DOHH2 (cell line): ENCODE measurements around the gene CEP112.

Experiments used
- H3F3A ChIP-seq: fragments of 200-600 bp; sonication (generic), shearing (Covaris generic); 2 replicates; pipeline ENCODE4 v1.6.0; 2016; ENCODE audit warnings: antibody characterized with exemption, mild to moderate bottlenecking; ENCODE audit not compliant: control insufficient read depth, insufficient read depth
- H3K27ac ChIP-seq: fragments of 200-600 bp; sonication (generic); 2 replicates; pipeline ENCODE4 v1.5.1; 2014; ENCODE audit warnings: low read depth, mild to moderate bottlenecking, low read length, moderate library complexity
- H3K27me3 ChIP-seq: fragments of 200-600 bp; sonication (generic); 2 replicates; pipeline ENCODE4 v1.6.1; 2014; ENCODE audit warnings: mild to moderate bottlenecking, low read length, mixed read lengths; ENCODE audit not compliant: control insufficient read depth
- H3K36me3 ChIP-seq: fragments of 200-600 bp; sonication (generic); 2 replicates; pipeline ENCODE4 v1.6.1; 2014; ENCODE audit warnings: mild to moderate bottlenecking, low read length, moderate library complexity, mixed read lengths; ENCODE audit not compliant: control insufficient read depth
- H3K4me1 ChIP-seq: fragments of 200-600 bp; sonication (generic); 2 replicates; pipeline ENCODE4 v1.6.1; 2014; ENCODE audit warnings: mild to moderate bottlenecking, low read length, mixed read lengths; ENCODE audit not compliant: control insufficient read depth
- H3K4me2 ChIP-seq: fragments of 200-600 bp; sonication (generic); 2 replicates; pipeline ENCODE4 v1.6.0; 2014; ENCODE audit warnings: mild to moderate bottlenecking, low read length, moderate library complexity
- H3K4me3 ChIP-seq: fragments of 200-600 bp; sonication (generic); 2 replicates; pipeline ENCODE4 v1.5.1; 2014; ENCODE audit warnings: mild to moderate bottlenecking, low read length, mixed read lengths
- H3K79me2 ChIP-seq: fragments of 200-600 bp; sonication (generic); 2 replicates; pipeline ENCODE4 v1.6.1; 2014; ENCODE audit warnings: mild to moderate bottlenecking, low read length, mixed read lengths; ENCODE audit not compliant: control insufficient read depth
- H3K9me2 ChIP-seq: fragments of 200-600 bp; sonication (generic); replicated peaks from 2 replicates; pipeline ENCODE4 v1.6.1; 2014; ENCODE audit warnings: mild to moderate bottlenecking, low read length, mixed read lengths; ENCODE audit not compliant: control insufficient read depth
- H3K9me3 ChIP-seq: fragments of 200-600 bp; sonication (generic); 2 replicates; pipeline ENCODE4 v1.6.1; 2014; ENCODE audit warnings: antibody characterized with exemption, low read length, mixed read lengths; ENCODE audit not compliant: control insufficient read depth, insufficient read depth
- H4K20me1 ChIP-seq: fragments of 200-600 bp; sonication (generic); 2 replicates; pipeline ENCODE4 v1.6.0; 2014; ENCODE audit warnings: low read depth, mild to moderate bottlenecking, antibody characterized with exemption, low read length, moderate library complexity; ENCODE audit not compliant: control insufficient read depth, insufficient read depth
- EZH2phosphoT487 ChIP-seq: fragments of 200-600 bp; sonication (generic); IDR thresholded peaks from 2 replicates; pipeline ENCODE4 v1.6.1; 2017; ENCODE audit warnings: borderline replicate concordance, mild to moderate bottlenecking, antibody characterized with exemption, low read length, moderate library complexity, mixed read lengths
- TF ChIP-seq, protein P1 (sequence below): fragments of 200-600 bp; sonication (generic); IDR thresholded peaks from one replicate; pipeline ENCODE4 v1.5.1; 2014; ENCODE audit warnings: antibody characterized with exemption, mild to moderate bottlenecking, low read depth, low read length; ENCODE audit not compliant: poor library complexity, severe bottlenecking

CEP112 gene

DNA sequence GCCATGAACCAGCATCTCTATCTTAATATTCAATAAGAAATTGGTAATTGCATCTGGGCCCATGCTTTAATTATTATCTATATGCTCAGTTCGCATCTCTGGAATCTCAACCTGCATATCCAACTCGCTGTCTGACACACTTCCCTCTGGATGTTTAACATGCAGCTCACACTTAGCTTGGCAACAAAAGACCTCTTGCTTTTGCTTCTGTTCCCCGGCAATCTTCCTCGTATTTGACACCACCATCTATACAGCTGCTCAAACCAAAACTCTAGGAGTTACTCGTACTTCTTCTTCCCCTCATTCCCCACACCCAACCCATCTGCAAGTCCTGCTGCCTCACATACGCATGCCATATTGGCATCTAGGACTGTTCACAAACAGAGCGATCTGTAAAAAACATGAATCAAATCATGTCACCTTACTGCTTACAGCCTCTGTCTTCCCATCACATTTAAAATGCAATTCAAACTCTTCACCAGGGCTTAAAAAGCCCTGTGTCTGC, 300.6 kb downstream of the CEP112 start:
- Histone ChIP-seq H3K9me2 (no peaks in the 10 kb centered on the region), H3K4me1 (no peaks in the 10 kb centered on the region), H3K4me3 (no peak overlapping the region), H3K9me3 (no peaks in the 10 kb centered on the region), H4K20me1 (no peaks in the 10 kb centered on the region), H3K27me3 (no peaks in the 10 kb centered on the region), H3K4me2 (no peak overlapping the region), H3F3A (no peaks in the 10 kb centered on the region), H3K27ac (no peak overlapping the region), H3K79me2 (no peaks in the 10 kb centered on the region), H3K36me3 (no peaks in the 10 kb centered on the region)
- no peak for TF ChIP-seq EZH2phosphoT487
- TF ChIP-seq, protein P1, sequence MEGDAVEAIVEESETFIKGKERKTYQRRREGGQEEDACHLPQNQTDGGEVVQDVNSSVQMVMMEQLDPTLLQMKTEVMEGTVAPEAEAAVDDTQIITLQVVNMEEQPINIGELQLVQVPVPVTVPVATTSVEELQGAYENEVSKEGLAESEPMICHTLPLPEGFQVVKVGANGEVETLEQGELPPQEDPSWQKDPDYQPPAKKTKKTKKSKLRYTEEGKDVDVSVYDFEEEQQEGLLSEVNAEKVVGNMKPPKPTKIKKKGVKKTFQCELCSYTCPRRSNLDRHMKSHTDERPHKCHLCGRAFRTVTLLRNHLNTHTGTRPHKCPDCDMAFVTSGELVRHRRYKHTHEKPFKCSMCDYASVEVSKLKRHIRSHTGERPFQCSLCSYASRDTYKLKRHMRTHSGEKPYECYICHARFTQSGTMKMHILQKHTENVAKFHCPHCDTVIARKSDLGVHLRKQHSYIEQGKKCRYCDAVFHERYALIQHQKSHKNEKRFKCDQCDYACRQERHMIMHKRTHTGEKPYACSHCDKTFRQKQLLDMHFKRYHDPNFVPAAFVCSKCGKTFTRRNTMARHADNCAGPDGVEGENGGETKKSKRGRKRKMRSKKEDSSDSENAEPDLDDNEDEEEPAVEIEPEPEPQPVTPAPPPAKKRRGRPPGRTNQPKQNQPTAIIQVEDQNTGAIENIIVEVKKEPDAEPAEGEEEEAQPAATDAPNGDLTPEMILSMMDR = no peak

DNA sequence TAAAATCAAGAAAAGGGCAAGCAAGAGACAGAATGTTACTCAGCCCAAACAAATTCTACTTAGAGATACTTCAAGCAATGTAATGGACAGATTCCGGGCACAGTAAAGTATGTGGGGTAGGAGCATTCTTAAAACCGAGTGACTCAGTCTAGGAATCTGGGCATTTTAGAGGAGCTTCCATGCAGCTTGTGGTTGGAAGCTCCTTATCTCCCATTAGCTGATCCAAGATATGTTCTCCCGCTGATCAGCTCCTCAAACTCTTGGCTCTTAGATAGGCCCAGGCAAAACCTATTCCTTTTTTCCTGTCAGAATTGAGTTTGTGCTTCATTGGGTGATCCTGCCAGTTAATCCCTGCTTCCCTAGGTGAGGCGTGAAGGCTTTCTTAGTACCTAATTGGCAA, 303.3 kb downstream of the CEP112 start:
- Histone ChIP-seq H3K27me3 (no peaks in the 10 kb centered on the region), H3K4me1 (no peaks in the 10 kb centered on the region), H3F3A (no peaks in the 10 kb centered on the region), H3K27ac (no peak overlapping the region), H3K9me3 (no peaks in the 10 kb centered on the region), H3K4me2 (no peak overlapping the region), H4K20me1 (no peaks in the 10 kb centered on the region), H3K36me3 (no peaks in the 10 kb centered on the region), H3K4me3 (no peak overlapping the region), H3K9me2 (no peaks in the 10 kb centered on the region), H3K79me2 (no peaks in the 10 kb centered on the region)
- no peak for TF ChIP-seq EZH2phosphoT487
- TF ChIP-seq, protein P1 = no peak

DNA sequence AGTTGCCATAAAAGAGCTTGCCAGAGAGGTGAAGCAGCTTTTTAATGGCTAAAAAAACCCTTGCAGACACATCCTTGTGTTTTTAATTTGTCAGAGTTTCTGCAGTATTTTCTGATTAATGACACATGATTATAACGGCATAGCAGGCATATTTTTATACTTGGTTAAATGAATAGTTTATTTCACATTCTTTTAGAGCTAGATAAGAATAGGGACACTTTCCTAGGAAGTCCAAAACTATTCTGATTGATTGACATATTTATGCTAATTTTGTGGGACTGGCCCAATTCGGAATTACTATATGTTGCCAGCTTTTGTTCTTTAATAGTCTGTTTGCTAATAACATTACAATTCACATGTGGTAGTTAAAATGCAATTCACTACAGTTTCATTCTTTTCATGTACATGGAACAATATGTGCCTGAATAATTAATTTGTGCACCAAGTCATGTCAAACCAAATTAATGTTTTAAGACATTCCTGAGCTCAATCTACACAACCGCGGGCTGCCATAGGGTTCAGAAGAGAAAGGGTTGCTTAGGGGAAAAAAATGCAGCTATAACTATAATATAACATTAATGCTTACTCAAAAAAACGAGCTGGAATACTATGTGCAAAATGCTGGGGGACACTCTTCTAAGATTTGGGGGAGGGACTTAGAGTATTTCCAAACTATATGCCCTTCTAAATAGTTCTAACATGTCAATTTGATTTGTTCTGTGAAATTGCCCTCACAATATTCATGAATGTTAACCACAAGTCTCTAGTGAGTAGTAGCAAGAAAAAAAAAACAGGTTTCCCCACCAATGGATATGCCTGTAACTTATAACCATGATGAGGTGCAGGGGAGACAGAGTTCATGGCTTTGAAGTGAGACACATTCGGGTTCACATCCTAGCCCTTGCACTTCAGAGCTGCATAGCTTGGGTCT, 305.4 kb downstream of the CEP112 start:
- Histone ChIP-seq H3F3A (no peaks in the 10 kb centered on the region), H3K9me3 (no peaks in the 10 kb centered on the region), H4K20me1 (no peaks in the 10 kb centered on the region), H3K79me2 (no peaks in the 10 kb centered on the region), H3K4me3 (no peak overlapping the region), H3K27me3 (no peaks in the 10 kb centered on the region), H3K27ac (no peak overlapping the region), H3K36me3 (no peaks in the 10 kb centered on the region), H3K9me2 (no peaks in the 10 kb centered on the region), H3K4me1 (no peaks in the 10 kb centered on the region), H3K4me2 (no peak overlapping the region)
- no peak for TF ChIP-seq EZH2phosphoT487
- TF ChIP-seq, protein P1 = no peak
